Stimulated activated naive B cell treated with anti-CD40 and anti-IgM and Interleukin-4, amounts not matched to agents 10 μg/mL and 1 μg/mL and 100 μg/mL, for 72 hours (primary cell): ENCODE measurements around the gene MSRB3.
"Not testable (repeated sequence)": the region's sequence is repeated elsewhere in the genome, so short reads cannot be mapped to it uniquely, and the experiment has no call there.

Experiments used
- ATAC-seq, 2 donors: fragments of 150-1000 bp; cut with Tn5 transposase; replicated peaks; 2 replicates each; pipeline ENCODE4 v1.10.0; 2021; ENCODE audit warnings: moderate library complexity in 1 of 2
- DNase-seq: peaks from one replicate; pipeline ENCODE4 v3.0.0; 2021
- H3K27ac Mint-ChIP-seq: one replicate; pipeline ENCODE4 v1.8.0; 2022; ENCODE audit warnings: mild to moderate bottlenecking, mixed read lengths
- H3K27me3 Mint-ChIP-seq, 2 donors: one replicate each; pipeline ENCODE4 v1.8.0; 2022; ENCODE audit warnings: mixed read lengths in 2 of 2
- H3K36me3 Mint-ChIP-seq, 2 donors: one replicate each; pipeline ENCODE4 v1.8.0; 2022; ENCODE audit warnings: mixed read lengths in 2 of 2, mild to moderate bottlenecking in 1 of 2
- H3K4me1 Mint-ChIP-seq, 2 donors: one replicate each; pipeline ENCODE4 v1.8.0; 2022; ENCODE audit warnings: mixed read lengths in 2 of 2, mild to moderate bottlenecking in 1 of 2
- H3K4me3 Mint-ChIP-seq, 2 donors: one replicate each; pipeline ENCODE4 v1.8.0; 2022; ENCODE audit warnings: mild to moderate bottlenecking in 2 of 2, mixed read lengths in 2 of 2, moderate library complexity in 1 of 2
- H3K9me3 Mint-ChIP-seq, 2 donors: one replicate each; pipeline ENCODE4 v1.8.0; 2022; ENCODE audit warnings: mixed read lengths in 2 of 2, mild to moderate bottlenecking in 1 of 2

Gene MSRB3

GRCh38 chr12:65477721-65478120, 199.2 kb downstream of the MSRB3 start:
- Mint-ChIP-seq H3K4me1 (no peaks in the 10 kb centered on the region), H3K36me3 (no peaks in the 10 kb centered on the region), H3K4me3 (no peak overlapping the region), H3K27me3 (peaks cover 0 to 8% of the 10 kb centered on the region in 2 donors), H3K9me3 (peaks cover 3 to 8% of the 10 kb centered on the region in 2 donors), H3K27ac (no peak overlapping the region)
- ATAC-seq (no peak), DNase-seq (no peak)

GRCh38 chr12:65483891-65484516, 205.5 kb downstream of the MSRB3 start:
- not testable (repeated sequence) for DNase-seq, H3K27me3 Mint-ChIP-seq

GRCh38 chr12:65488197-65488596, 209.7 kb downstream of the MSRB3 start:
- Mint-ChIP-seq H3K27ac (no peak overlapping the region), H3K27me3 (no peaks in the 10 kb centered on the region), H3K4me1 (no peaks in the 10 kb centered on the region), H3K4me3 (no peak overlapping the region), H3K36me3 (peaks cover 0 to 3% of the 10 kb centered on the region in 2 donors), H3K9me3 (peaks cover 11 to 19% of the 10 kb centered on the region in 2 donors)
- ATAC-seq (no peak), DNase-seq (no peak)

More at GRCh38 chr12:65483891-65484516, 205.5 kb downstream of the MSRB3 start:
- H3K4me1 Mint-ChIP-seq, ATAC-seq, H3K4me3 Mint-ChIP-seq, H3K27ac Mint-ChIP-seq, H3K36me3 Mint-ChIP-seq: not testable (repeated sequence)
- H3K9me3 Mint-ChIP-seq: peaks cover 16 to 30% of the 10 kb centered on the region in 2 donors

GRCh38 chr12:65490250-65490649, 211.8 kb downstream of the MSRB3 start:
- H3K27me3 Mint-ChIP-seq: no peaks in the 10 kb centered on the region
- H3K4me1 Mint-ChIP-seq: no peaks in the 10 kb centered on the region
- no peak overlapping the region for H3K27ac Mint-ChIP-seq
- H3K36me3 Mint-ChIP-seq: no peaks in the 10 kb centered on the region
- H3K4me3 Mint-ChIP-seq: no peak overlapping the region
- ATAC-seq (no peak), DNase-seq (no peak)
- peaks cover 3 to 6% of the 10 kb centered on the region in 2 donors for H3K9me3 Mint-ChIP-seq

- H3K4me3 Mint-ChIP-seq: no peak overlapping the region
- peaks cover 0 to 2% of the 10 kb centered on the region in 2 donors for H3K9me3 Mint-ChIP-seq
- no peaks in the 10 kb centered on the region for H3K27me3 Mint-ChIP-seq
- no peak for DNase-seq
- no peaks in the 10 kb centered on the region for H3K4me1 Mint-ChIP-seq
- ATAC-seq: no peak
- no peaks in the 10 kb centered on the region for H3K36me3 Mint-ChIP-seq
- no peak overlapping the region for H3K27ac Mint-ChIP-seq
Measured at GRCh38 chr12:65492998-65493912, 214.8 kb downstream of the MSRB3 start.

- Mint-ChIP-seq H3K4me3 (no peak overlapping the region), H3K4me1 (no peaks in the 10 kb centered on the region), H3K9me3 (peaks cover 0 to 2% of the 10 kb centered on the region in 2 donors), H3K27me3 (no peaks in the 10 kb centered on the region), H3K27ac (no peak overlapping the region), H3K36me3 (no peaks in the 10 kb centered on the region)
- ATAC-seq: no peak
- no peak for DNase-seq
Measured at GRCh38 chr12:65493913-65494245, 215.4 kb downstream of the MSRB3 start.

GRCh38 chr12:65494537-65494936, 216.1 kb downstream of the MSRB3 start:
- H3K4me1 Mint-ChIP-seq: no peaks in the 10 kb centered on the region
- H3K36me3 Mint-ChIP-seq: no peaks in the 10 kb centered on the region

GRCh38 chr12:65495233-65495632, 216.8 kb downstream of the MSRB3 start:
- DNase-seq (no peak), ATAC-seq (no peak)
- Mint-ChIP-seq H3K27ac (no peak overlapping the region), H3K4me3 (no peak overlapping the region), H3K9me3 (peaks cover 0 to 2% of the 10 kb centered on the region in 2 donors), H3K36me3 (no peaks in the 10 kb centered on the region), H3K4me1 (no peaks in the 10 kb centered on the region), H3K27me3 (no peaks in the 10 kb centered on the region)

More at GRCh38 chr12:65494537-65494936, 216.1 kb downstream of the MSRB3 start:
- Mint-ChIP-seq H3K27me3 (no peaks in the 10 kb centered on the region), H3K4me3 (no peak overlapping the region), H3K27ac (no peak overlapping the region), H3K9me3 (peaks cover 0 to 2% of the 10 kb centered on the region in 2 donors)
- DNase-seq (no peak), ATAC-seq (no peak)

GRCh38 chr12:65496617-65497016, 218.1 kb downstream of the MSRB3 start:
- DNase-seq (no peak), ATAC-seq (no peak)
- Mint-ChIP-seq H3K4me1 (no peaks in the 10 kb centered on the region), H3K27ac (no peak overlapping the region), H3K36me3 (no peaks in the 10 kb centered on the region), H3K4me3 (no peak overlapping the region), H3K27me3 (no peaks in the 10 kb centered on the region), H3K9me3 (peaks cover 0 to 2% of the 10 kb centered on the region in 2 donors)

- Mint-ChIP-seq H3K27ac (no peak overlapping the region), H3K36me3 (no peaks in the 10 kb centered on the region), H3K9me3 (no peaks in the 10 kb centered on the region), H3K4me1 (no peaks in the 10 kb centered on the region), H3K27me3 (no peaks in the 10 kb centered on the region), H3K4me3 (no peak overlapping the region)
- ATAC-seq (no peak), DNase-seq (no peak)
Measured at GRCh38 chr12:65497660-65498059, 219.2 kb downstream of the MSRB3 start.

- H3K27me3 Mint-ChIP-seq: no peaks in the 10 kb centered on the region
- no peak overlapping the region for H3K4me3 Mint-ChIP-seq
- H3K36me3 Mint-ChIP-seq: no peaks in the 10 kb centered on the region
- no peak for ATAC-seq
- DNase-seq: no peak
- no peaks in the 10 kb centered on the region for H3K4me1 Mint-ChIP-seq
- H3K9me3 Mint-ChIP-seq: no peaks in the 10 kb centered on the region
- no peak overlapping the region for H3K27ac Mint-ChIP-seq
Measured at GRCh38 chr12:65499167-65499566, 220.7 kb downstream of the MSRB3 start.

- ATAC-seq (no peak), DNase-seq (no peak)
- Mint-ChIP-seq H3K4me1 (no peaks in the 10 kb centered on the region), H3K9me3 (no peaks in the 10 kb centered on the region), H3K36me3 (no peaks in the 10 kb centered on the region), H3K4me3 (no peak overlapping the region), H3K27me3 (no peaks in the 10 kb centered on the region), H3K27ac (no peak overlapping the region)
Measured at GRCh38 chr12:65500091-65500900, 221.8 kb downstream of the MSRB3 start.

GRCh38 chr12:65501093-65501621, 222.7 kb downstream of the MSRB3 start:
- H3K4me1 Mint-ChIP-seq: no peaks in the 10 kb centered on the region
- H3K27ac Mint-ChIP-seq: no peak overlapping the region
- DNase-seq (no peak), ATAC-seq (no peak)
- no peak overlapping the region for H3K4me3 Mint-ChIP-seq
- H3K27me3 Mint-ChIP-seq: no peaks in the 10 kb centered on the region
- H3K9me3 Mint-ChIP-seq: no peaks in the 10 kb centered on the region
- H3K36me3 Mint-ChIP-seq: no peaks in the 10 kb centered on the region

GRCh38 chr12:65501935-65502334, 223.5 kb downstream of the MSRB3 start:
- Mint-ChIP-seq H3K4me1 (no peaks in the 10 kb centered on the region), H3K36me3 (no peaks in the 10 kb centered on the region), H3K4me3 (no peak overlapping the region), H3K9me3 (no peaks in the 10 kb centered on the region), H3K27me3 (no peaks in the 10 kb centered on the region), H3K27ac (no peak overlapping the region)
- ATAC-seq (no peak), DNase-seq (no peak)
